Lung (tissue), 12 donors: Measurements from ENCODE around the gene INVS. TPM values are rescaled to one million over a fixed set of nuclear protein-coding genes. Genes with fewer than 3 reads are reported as not detected.
"Not testable (repeated sequence)": the region's sequence is repeated elsewhere in the genome, so short reads cannot be mapped to it uniquely, and the experiment has no call there.

Experiments used
- ATAC-seq: fragments of 200-7000 bp; cut with Tn5 transposase; one replicate; pipeline ENCODE4 v1.9.1; 2020; ENCODE audit warnings: moderate number of reproducible peaks; ENCODE audit not compliant: insufficient read depth, low FRiP score
- DNase-seq, 3 donors: peaks; one replicate each; pipeline ENCODE4 v3.0.0-alpha.2; 2013 to 2017
- H3K27ac ChIP-seq, 2 donors: one replicate each; pipeline ENCODE4 v1.5.1; 2013; ENCODE audit warnings: mild to moderate bottlenecking in 2 of 2, moderate library complexity in 2 of 2, control low read depth in 1 of 2, inconsistent platforms in 1 of 2, low read depth in 1 of 2, low read length in 1 of 2
- H3K27me3 ChIP-seq, 3 donors: one replicate each; pipeline ENCODE4 v1.5.1; 2013; ENCODE audit warnings: low read length in 2 of 3; ENCODE audit not compliant: control insufficient read depth in 3 of 3, insufficient read depth in 3 of 3
- H3K36me3 ChIP-seq, 4 donors: one replicate each; pipeline ENCODE4 v1.5.1; 2013; ENCODE audit warnings: low read length in 4 of 4, mild to moderate bottlenecking in 1 of 4, moderate library complexity in 1 of 4; ENCODE audit not compliant: control insufficient read depth in 4 of 4, insufficient read depth in 4 of 4
- H3K4me1 ChIP-seq, 5 donors: one replicate each; pipeline ENCODE4 v1.5.1; 2013; ENCODE audit warnings: low read length in 5 of 5, mild to moderate bottlenecking in 2 of 5, moderate library complexity in 1 of 5; ENCODE audit not compliant: control insufficient read depth in 5 of 5, insufficient read depth in 5 of 5
- H3K4me3 ChIP-seq: one replicate; pipeline ENCODE4 v1.5.1; 2013; ENCODE audit warnings: mild to moderate bottlenecking, control low read depth, moderate library complexity
- H3K9ac ChIP-seq, 2 donors: one replicate each; pipeline ENCODE4 v1.5.1; 2013; ENCODE audit warnings: low read length in 2 of 2, control low read depth in 1 of 2; ENCODE audit not compliant: insufficient read depth in 1 of 2
- H3K9me3 ChIP-seq, 4 donors: one replicate each; pipeline ENCODE4 v1.5.1; 2013; ENCODE audit warnings: low read length in 3 of 4, mild to moderate bottlenecking in 1 of 4, moderate library complexity in 1 of 4; ENCODE audit not compliant: control insufficient read depth in 4 of 4, insufficient read depth in 3 of 4
- WGBS, 2 donors: extraction: QIAGEN DNeasy Blood & Tissue Kit; methylation state at CpG; one replicate each; pipeline ENCODE4 v1.1.7; 2013; 5-methylcytosine and 5-hydroxymethylcytosine counted together
- polyA plus RNA-seq, 2 donors: library from polyadenylated mRNA; stranded (reverse); fragments of 200-250 nt; gene quantifications; one replicate each; pipeline ENCODE4 v1.2.1, GENCODE V29; 2013
- total RNA-seq, 2 donors: library from RNA; depleted of rRNA in 1 of 2; stranded (reverse); fragments of >200 nt in 1 of 2; gene quantifications; one replicate each; pipeline ENCODE4 v1.2.1, GENCODE V29; 2014 to 2021
- TF ChIP-seq, protein P1 (sequence below): IDR thresholded peaks from 2 replicates; pipeline ENCODE4 v1.5.1; 2012; ENCODE audit warnings: mild to moderate bottlenecking; ENCODE audit errors: control extremely low read depth, extremely low read depth
- donor health status: control.
- donor health status: control.
- donor health status: Bipolar disorder and iron deficiency.
- donor health status: healthy.
- donor health status: DM: yes; HTN: yes; CAD: no.

INVS gene
- total and polyA plus RNA-seq, 4 donors, result 3.4 to 52.1 (median 12.5) TPM

DNA sequence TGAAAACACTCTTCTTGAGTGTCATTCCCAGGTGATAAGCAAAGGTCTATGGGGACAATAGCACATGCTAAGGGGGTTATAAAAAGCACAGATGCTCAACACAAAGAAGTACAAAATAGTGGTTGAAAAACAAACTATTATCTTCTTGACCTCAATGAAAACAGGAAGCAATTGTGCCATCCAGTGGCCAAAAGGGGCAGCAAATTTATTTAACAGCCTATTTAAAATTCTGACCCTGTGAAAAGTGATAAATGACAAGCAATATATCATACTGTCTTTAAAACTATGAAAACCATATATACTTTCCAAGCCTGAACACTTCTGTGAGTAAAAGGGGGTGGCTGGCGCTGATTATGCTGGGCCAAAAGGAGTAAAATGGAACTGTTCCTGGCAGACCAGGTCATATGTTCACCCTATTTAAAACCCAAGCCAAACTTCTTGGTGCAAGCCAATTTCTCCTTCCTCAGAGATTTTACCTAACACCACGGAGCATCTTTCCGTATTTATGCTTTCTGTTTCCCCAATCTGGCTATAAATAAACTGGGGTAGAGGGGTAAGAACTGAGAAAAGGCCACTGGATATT, 224.0 kb downstream of the INVS start:
- peaks cover 0 to 5% (median 0%) of the 10 kb centered on the region in 5 donors for H3K4me1 ChIP-seq
- no peak overlapping the region for H3K4me3 ChIP-seq
- no peak for ATAC-seq
- no peaks in the 10 kb centered on the region for H3K27me3 ChIP-seq
- WGBS, 2 donors, result 66 to 74% methylated on average over 3 of the region's 3 CpGs
- TF ChIP-seq, protein P1, sequence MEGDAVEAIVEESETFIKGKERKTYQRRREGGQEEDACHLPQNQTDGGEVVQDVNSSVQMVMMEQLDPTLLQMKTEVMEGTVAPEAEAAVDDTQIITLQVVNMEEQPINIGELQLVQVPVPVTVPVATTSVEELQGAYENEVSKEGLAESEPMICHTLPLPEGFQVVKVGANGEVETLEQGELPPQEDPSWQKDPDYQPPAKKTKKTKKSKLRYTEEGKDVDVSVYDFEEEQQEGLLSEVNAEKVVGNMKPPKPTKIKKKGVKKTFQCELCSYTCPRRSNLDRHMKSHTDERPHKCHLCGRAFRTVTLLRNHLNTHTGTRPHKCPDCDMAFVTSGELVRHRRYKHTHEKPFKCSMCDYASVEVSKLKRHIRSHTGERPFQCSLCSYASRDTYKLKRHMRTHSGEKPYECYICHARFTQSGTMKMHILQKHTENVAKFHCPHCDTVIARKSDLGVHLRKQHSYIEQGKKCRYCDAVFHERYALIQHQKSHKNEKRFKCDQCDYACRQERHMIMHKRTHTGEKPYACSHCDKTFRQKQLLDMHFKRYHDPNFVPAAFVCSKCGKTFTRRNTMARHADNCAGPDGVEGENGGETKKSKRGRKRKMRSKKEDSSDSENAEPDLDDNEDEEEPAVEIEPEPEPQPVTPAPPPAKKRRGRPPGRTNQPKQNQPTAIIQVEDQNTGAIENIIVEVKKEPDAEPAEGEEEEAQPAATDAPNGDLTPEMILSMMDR, result peak; percentile 35
- no peak overlapping the region for H3K27ac ChIP-seq
- H3K36me3 ChIP-seq, result peaks cover 3 to 21% (median 10%) of the 10 kb centered on the region in 4 donors
- H3K9me3 ChIP-seq, result no peaks in the 10 kb centered on the region
- DNase-seq, result peak; percentile 40 to 62 (median 60)
- H3K9ac ChIP-seq, result no peak overlapping the region

DNA sequence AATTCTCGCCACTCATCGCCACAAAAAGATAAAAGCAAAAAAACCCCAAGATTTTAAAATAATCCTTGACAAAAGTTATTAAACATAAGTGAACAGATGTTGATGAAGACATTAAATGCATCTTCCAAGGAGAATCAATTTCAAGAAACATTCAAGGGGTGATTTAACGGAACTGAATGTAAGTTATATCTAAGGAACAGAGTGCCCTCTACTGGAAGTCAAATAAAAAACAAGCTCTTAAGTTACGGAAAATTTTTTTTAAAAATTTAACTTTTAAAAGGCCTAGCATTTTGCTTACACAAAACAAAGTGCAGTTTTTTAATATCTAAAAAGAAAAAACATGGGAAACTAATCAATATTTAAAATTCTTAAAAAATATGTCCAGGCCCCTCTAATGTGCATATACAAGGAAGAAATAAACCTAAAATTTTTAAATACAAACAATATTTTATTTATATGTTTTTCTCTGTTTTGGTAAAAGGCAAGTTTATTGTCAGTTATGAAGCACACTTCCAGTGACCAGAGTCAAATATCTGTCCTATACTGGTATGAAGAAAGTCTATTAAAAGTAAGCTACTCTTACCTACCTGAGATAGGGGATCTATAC, 225.7 kb downstream of the INVS start:
- peaks cover 2 to 21% (median 8%) of the 10 kb centered on the region in 4 donors for H3K36me3 ChIP-seq
- H3K27me3 ChIP-seq, result no peaks in the 10 kb centered on the region
- 57 to 64% methylated on average over 4 of the region's 4 CpGs for WGBS, 2 donors

DNA sequence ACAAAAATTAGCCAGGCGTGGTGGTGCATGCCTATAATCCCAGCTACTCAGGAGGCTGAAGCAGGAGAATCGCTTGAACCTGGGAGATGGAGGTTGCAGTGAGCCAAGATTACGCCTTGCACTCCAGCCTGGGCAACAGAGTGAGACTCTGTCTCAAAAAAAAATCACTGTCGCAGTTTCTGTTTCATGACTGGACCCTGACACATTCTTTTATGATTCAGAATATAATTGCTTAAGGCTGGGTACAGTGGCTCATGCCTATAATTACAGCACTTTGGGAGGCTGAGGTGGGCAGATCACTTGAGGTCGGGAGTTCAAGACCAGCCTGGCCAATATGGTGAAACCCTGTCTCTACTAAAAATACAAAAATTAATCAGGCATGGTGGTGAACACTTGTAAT, 239.7 kb downstream of the INVS start:
- not testable (repeated sequence) for H3K4me1 ChIP-seq, H3K9me3 ChIP-seq, H3K36me3 ChIP-seq, H3K4me3 ChIP-seq, H3K27me3 ChIP-seq, H3K27ac ChIP-seq, DNase-seq, ATAC-seq, H3K9ac ChIP-seq
- 97 to 99% methylated on average over 5 of the region's 5 CpGs for WGBS, 2 donors

More for the DNA sequence above, 225.7 kb downstream of the INVS start:
- Histone ChIP-seq H3K4me3 (no peak overlapping the region), H3K4me1 (peaks cover 0 to 3% (median 0%) of the 10 kb centered on the region in 5 donors), H3K9ac (no peak overlapping the region), H3K9me3 (no peaks in the 10 kb centered on the region), H3K27ac (no peak overlapping the region)
- ATAC-seq (no peak), DNase-seq (peak in 2 of 3 donors; percentile 43 to 72)
- TF ChIP-seq, protein P1, result no peak

DNA sequence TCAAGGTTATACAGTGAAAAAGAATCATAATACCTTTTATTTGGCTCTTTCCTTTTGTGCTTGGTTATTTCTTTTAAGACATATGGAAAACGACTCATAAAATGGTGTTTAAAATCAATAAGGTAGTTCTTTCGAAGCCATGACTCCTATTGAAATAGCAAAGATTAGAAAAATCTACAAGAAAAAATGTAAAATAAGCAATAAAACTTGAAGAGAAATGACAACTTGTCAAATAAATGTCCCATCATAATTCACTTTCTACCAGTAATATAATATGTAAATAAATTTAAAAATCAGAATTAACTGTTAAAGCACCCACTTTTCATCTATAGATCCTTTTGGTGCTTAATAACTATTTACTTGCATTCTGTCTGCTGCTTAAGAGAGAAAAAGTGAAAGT, 241.2 kb downstream of the INVS start:
- TF ChIP-seq, protein P1, result no peak
- no peaks in the 10 kb centered on the region for H3K27me3 ChIP-seq
- ATAC-seq (no peak), DNase-seq (no peak)
- 97 to 99% methylated on average over 2 of the region's 2 CpGs for WGBS, 2 donors
- H3K9me3 ChIP-seq, result no peaks in the 10 kb centered on the region
- H3K36me3 ChIP-seq, result peaks cover 2 to 10% (median 6%) of the 10 kb centered on the region in 4 donors
- no peak overlapping the region for H3K9ac ChIP-seq
- H3K4me1 ChIP-seq, result peaks cover 0 to 7% (median 0%) of the 10 kb centered on the region in 5 donors
- no peak overlapping the region for H3K4me3 ChIP-seq
- no peak overlapping the region for H3K27ac ChIP-seq
